Fibroblast of skin of left biceps (primary cell): ENCODE measurements around the gene PKP1.

ENCODE experiments used
- DNase-seq, 2 experiments: peaks; one replicate each; pipeline ENCODE4 v3.0.0-alpha.2; 2013; ENCODE audit warnings: low read depth in 2 of 2

PKP1 gene

DNA sequence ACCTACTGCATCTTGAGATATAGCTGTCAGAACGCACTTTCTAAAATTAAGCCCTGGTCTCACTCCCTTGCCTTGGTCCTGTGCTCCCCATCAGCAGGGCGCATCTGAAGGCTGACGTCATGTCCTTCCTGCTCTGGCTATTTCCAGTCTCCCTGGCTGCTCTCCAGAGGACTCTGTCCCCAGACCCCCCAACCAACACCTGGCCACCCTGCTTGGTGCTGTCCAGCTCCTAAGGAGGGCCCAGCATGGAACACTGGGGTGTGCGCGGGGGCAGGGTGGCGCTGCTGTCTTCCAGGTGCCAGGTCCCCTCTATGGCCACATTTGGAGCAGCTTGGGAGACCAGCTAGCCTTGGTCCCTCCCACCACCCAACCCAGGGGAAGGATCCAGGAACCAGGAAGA, 85.9 kb downstream of the PKP1 start:
- DNase-seq = no peak

DNA sequence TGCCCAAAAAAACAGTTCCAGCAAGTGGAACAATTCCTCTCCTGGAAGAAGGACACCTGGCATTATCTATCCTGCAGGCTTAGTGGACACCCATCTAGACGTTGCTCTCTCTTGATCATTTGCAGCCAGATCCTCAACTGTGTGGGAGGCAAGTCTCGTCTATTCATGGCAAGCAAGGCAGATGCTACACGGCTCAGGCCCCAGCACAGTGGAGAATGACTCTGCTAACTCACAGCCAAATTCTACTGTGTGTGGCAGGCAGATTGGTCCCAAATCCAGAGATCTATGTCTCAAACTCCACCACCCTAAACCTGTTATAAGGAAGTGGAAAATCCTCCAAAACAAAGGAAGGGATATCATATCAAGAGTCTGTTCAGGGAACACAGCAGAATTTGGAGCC, 87.2 kb downstream of the PKP1 start:
- DNase-seq = no peak

- no peak for DNase-seq
These were observed 88.0 kb downstream of the PKP1 start for GRCh38 chr1:201371276-201371675.

DNA sequence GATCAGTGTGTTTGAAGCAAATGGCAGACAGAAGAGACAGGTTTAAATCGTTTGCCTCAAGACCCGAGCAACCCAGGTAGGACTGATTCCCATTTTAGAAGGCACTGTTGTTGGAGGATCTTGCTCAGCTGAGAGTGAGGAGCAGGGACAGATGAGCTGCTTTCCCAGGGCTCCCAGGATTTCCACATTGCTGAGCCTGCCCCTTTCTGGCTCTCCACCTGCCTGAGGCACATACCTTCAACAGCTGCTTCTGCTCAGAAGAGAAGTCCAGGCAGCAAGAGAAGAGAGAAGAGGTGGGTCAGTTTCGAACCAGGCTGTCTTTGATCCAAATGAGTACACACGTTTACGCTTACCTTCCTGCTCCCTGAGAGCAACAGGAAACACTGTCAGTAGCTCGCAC, 88.5 kb downstream of the PKP1 start:
- no peak for DNase-seq

DNA sequence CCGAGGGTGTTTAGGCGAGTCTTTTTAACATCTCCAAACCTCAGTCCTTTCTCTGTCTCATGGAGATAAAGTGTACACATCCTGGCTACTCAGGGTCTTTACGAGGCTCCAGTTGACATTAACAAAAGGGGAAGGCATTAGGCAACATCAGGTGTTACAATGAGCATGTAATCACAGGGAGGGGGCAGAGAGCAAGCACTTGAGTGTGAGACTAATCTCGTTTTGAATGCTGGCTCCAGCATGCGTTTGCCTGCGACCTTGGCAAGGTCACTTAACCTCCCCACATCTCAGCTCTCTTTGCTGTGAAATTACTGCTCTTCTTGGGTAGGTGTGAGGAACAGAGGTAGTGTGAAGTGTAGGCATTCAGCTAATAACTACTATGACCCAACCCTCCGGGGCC, 91.1 kb downstream of the PKP1 start:
- no peak for DNase-seq

DNA sequence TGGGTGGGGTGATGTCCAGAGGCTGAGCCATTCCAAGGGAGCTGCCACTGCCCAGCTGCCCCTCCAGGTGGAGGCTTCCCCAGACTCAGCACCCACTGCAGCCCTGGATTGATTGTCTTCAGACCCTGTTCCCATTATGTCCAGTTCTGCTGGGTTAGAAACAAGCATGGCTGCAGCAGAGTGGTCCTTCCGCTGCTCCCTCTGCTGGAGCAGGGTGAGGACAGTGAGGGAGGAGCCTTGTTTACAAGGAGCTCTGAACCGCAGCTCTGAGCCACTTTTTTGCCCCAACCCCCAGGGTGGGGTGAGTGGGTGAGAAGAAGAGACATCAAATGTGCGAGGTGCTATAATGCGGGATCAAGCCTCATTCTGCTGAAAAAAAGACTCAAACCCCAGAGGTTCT, 91.9 kb downstream of the PKP1 start:
- no peak for DNase-seq

DNA sequence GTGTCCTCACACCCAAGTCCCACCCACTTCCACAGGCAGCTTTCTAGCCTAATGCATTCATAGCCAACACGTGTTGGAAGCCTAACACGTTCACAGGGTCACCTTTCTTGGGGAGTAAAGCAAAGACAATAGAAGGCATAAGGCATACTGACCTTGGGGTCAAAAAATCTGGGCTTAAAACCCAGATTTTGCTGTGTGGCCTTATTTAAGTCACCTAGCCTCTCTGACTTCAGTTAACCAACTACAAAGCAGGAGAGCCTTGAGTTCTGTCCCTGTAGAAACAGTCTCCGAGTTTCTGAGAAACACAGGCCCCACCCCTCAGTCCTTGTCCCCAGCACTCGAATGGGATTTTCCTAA, 92.8 kb downstream of the PKP1 start:
- no peak for DNase-seq

GRCh38 chr1:201376464-201377374, 93.4 kb downstream of the PKP1 start:
- DNase-seq = peak in 1 of 2 experiments; percentile 5

DNA sequence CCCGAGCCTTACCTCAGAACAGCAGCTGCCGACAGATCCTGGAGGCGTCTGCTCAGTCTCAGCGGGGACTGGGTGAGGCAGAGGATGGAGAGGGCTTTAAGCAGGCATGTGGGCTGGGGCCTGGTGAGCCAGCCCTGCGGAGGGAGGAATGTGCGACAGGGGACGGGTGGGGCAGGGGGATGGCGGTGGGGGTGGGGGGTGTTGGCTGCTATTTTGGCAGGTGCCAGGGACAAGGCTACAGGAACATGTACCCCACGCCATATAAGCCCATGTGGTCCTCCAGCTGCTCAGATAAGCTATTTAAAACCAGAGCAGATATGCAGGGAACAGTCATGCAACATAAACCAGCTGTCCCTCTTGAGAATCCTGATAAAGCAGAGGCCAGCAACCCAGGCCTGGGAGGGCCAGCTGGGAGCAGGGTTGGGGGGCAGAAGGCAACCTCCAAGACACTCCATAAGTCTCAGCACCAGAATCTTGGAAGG, 94.3 kb downstream of the PKP1 start, which contains the start of gene TNNT2:
TSS of gene TNNT2 (minus strand) at position 70 of the 482 bp plus-strand sequence. CDS start 4,426 bp downstream, outside the sequence.
- no peak for DNase-seq

DNA sequence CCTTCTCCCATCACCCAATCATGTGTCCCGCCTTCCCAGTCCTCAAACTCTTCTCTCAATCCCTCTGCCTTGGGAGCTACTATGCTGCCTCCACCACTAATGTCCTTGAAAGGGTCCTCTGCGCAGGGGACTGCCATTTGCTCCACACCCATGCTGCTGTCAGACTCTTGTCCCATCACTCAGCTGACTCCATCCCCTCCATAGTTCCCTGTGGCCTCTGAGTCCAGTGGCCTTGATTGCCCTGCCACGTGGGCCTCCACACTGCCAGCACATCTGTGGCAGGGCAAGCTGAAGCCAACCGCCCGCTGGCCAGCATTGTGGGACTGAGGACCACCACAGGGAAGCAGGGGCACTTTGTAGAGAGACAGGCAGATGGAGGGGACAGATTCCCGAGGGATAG, 95.5 kb downstream of the PKP1 start:
- DNase-seq = no peak

DNA sequence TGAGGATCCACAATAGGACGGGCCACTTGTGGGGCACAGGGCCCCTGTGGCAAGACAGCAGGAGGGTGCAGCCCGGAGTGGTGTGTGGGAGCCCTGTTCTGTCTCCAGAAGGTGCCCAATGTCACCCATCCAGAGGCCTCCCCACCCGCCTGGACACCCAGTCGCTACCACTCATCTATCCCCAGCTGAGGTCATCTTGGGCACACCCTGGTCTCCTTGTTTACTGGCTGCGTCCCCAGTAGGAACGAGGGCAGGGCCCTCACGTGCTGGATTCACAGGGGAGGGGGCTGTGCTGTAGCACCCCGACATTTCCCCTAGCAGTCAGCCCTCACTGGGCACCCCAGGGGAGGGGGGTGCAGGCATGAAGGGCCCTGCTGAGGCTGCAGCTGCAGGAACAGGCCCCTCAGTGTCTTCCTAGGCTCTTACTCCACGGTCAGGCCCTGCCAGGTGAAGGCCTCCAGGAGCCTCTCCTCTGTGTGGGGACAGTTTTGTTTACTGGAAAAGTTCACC, 96.5 kb downstream of the PKP1 start:
- no peak for DNase-seq

- DNase-seq = no peak
These were observed 97.8 kb downstream of the PKP1 start for GRCh38 chr1:201381130-201381529.
